Loucy (cell line): ENCODE measurements around the gene TMEM50A.
"Not testable (repeated sequence)": the region's sequence is repeated elsewhere in the genome, so short reads cannot be mapped to it uniquely, and the experiment has no call there.

Source experiments
- H2AFZ ChIP-seq: fragments of 200-600 bp; sonication (generic); 2 replicates; pipeline ENCODE4 v1.6.0; 2016; ENCODE audit warnings: antibody characterized with exemption, mild to moderate bottlenecking, low read length, moderate library complexity
- H3F3A ChIP-seq: fragments of 200-600 bp; 2 replicates; pipeline ENCODE4 v1.6.0; 2016; ENCODE audit warnings: antibody characterized with exemption, low read depth, mild to moderate bottlenecking
- H3K27me3 ChIP-seq: fragments of 200-600 bp; sonication (generic); 2 replicates; pipeline ENCODE4 v1.6.1; 2014; ENCODE audit warnings: low read length, mild to moderate bottlenecking; ENCODE audit not compliant: insufficient read depth, poor library complexity, severe bottlenecking
- H3K36me3 ChIP-seq: fragments of 200-600 bp; sonication (generic); 2 replicates; pipeline ENCODE4 v1.6.1; 2016; ENCODE audit warnings: low read length; ENCODE audit not compliant: insufficient read depth
- H3K4me1 ChIP-seq: fragments of 200-600 bp; sonication (generic); 2 replicates; pipeline ENCODE4 v1.5.1; 2014; ENCODE audit warnings: low read length, mild to moderate bottlenecking; ENCODE audit not compliant: insufficient read depth, poor library complexity, severe bottlenecking
- H3K4me2 ChIP-seq: fragments of 200-600 bp; sonication (generic); 2 replicates; pipeline ENCODE4 v1.6.0; 2014; ENCODE audit warnings: antibody characterized with exemption, low read length, low read depth, mild to moderate bottlenecking; ENCODE audit not compliant: poor library complexity, severe bottlenecking
- H3K4me3 ChIP-seq: fragments of 200-600 bp; sonication (generic); 2 replicates; pipeline ENCODE4 v1.5.1; 2014; ENCODE audit warnings: low read length, mild to moderate bottlenecking, mixed read lengths; ENCODE audit not compliant: poor library complexity, severe bottlenecking
- H3K79me2 ChIP-seq: fragments of 200-600 bp; sonication (generic); 2 replicates; pipeline ENCODE4 v1.6.1; 2014; ENCODE audit warnings: low read length; ENCODE audit not compliant: insufficient read depth
- H3K9ac ChIP-seq: fragments of 200-600 bp; sonication (generic); 2 replicates; pipeline ENCODE4 v1.6.0; 2014; ENCODE audit warnings: mild to moderate bottlenecking, low read depth, low read length, moderate library complexity; ENCODE audit not compliant: poor library complexity, severe bottlenecking
- H3K9me2 ChIP-seq: fragments of 200-600 bp; sonication (generic); replicated peaks from 2 replicates; pipeline ENCODE4 v1.6.1; 2016; ENCODE audit warnings: low read depth, low read length, mixed read lengths
- H3K9me3 ChIP-seq: fragments of 200-600 bp; sonication (generic); 2 replicates; pipeline ENCODE4 v1.6.1; 2014; ENCODE audit warnings: mild to moderate bottlenecking, antibody characterized with exemption, low read length, low read depth; ENCODE audit not compliant: insufficient read depth
- H4K20me1 ChIP-seq: fragments of 200-600 bp; sonication (generic); 2 replicates; pipeline ENCODE4 v1.6.0; 2014; ENCODE audit warnings: antibody characterized with exemption, low read length, mild to moderate bottlenecking; ENCODE audit not compliant: insufficient read depth, poor library complexity, severe bottlenecking
- CTCF ChIP-seq: fragments of 200-600 bp; sonication (generic); conservative IDR thresholded peaks from 2 replicates; pipeline ENCODE4 v1.5.1; 2014; ENCODE audit warnings: mild to moderate bottlenecking, antibody characterized with exemption, low read length

Gene TMEM50A

DNA sequence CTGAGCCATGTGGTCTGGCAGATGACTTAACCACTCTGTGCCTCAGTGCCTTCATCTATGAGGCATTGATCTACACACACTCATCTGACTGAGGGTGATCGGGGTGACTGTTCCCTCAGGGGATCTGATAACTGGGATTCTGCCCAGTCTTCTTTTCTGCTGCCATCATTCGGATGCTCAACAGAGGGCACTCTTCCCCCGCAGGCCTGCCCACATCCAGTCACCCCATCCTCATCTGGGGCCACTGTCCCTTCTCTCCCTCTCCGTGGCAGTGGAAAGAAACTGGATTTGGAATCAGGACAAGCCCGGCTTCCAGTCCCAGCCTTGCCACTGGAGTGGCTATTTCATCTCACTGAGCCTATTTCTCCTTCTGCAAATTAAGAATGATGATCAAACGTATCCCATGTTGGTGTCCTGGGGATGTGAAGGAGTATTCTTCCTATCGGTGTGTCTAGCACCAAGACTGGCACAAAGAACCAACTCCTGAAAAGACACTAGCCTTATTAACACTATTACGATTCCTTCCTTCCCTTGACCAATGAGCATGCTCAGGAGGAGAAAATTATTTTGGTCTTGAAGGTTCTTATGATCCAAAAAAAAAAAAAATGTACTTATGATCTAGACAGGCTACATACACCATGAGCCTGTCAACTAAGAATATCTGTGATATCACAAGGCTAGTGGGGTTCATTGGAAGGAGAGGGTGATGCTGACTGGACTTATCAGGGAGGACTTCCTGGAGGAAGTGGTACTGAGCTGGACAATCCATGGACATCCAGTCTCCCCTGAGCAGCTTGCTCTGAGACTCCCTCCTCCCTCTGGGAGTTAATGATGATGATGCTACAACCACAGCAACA is 65.0 kb downstream of the TMEM50A start:
- not testable (repeated sequence) for H2AFZ ChIP-seq, H3F3A ChIP-seq, H3K4me2 ChIP-seq, H3K4me1 ChIP-seq, H3K4me3 ChIP-seq, H3K79me2 ChIP-seq, H3K9me2 ChIP-seq, H3K9ac ChIP-seq, H3K36me3 ChIP-seq, H3K27me3 ChIP-seq, H4K20me1 ChIP-seq, H3K9me3 ChIP-seq
- TF ChIP-seq CTCF: peak; percentile 31

- H2AFZ ChIP-seq, H3K9me3 ChIP-seq, H3K4me2 ChIP-seq, H3K9me2 ChIP-seq, H3F3A ChIP-seq, H3K79me2 ChIP-seq, H3K4me1 ChIP-seq, H3K4me3 ChIP-seq, H3K36me3 ChIP-seq, H3K27me3 ChIP-seq, H4K20me1 ChIP-seq, H3K9ac ChIP-seq: not testable (repeated sequence)
Measured at GRCh38 chr1:25405731-25406305, 67.7 kb downstream of the TMEM50A start.

- not testable (repeated sequence) for H3K4me3 ChIP-seq, H2AFZ ChIP-seq, H3K4me2 ChIP-seq, H3K36me3 ChIP-seq, H3K27me3 ChIP-seq, H3K9me2 ChIP-seq, H3K79me2 ChIP-seq, H4K20me1 ChIP-seq, H3K9ac ChIP-seq, H3K9me3 ChIP-seq, H3K4me1 ChIP-seq, H3F3A ChIP-seq
Measured at GRCh38 chr1:25409641-25410427, 71.7 kb downstream of the TMEM50A start.
